Endodermal cell (in vitro differentiated cells): ENCODE measurements around the gene SPATA31A3. TPM values are rescaled to one million over a fixed set of nuclear protein-coding genes. Genes with fewer than 3 reads are reported as not detected.

Experiments
- total RNA-seq, 2 donors: library from RNA; stranded (reverse); fragmentation: NEBNext Ultra II Directional in 1 of 2; extraction: Animal tissue kit (Norgen Biotek cat#: 25700) in 1 of 2; gene quantifications; 2 replicates in 1 of 2; 3 replicates in 1 of 2; pipeline ENCODE4 v1.2.1, GENCODE V29; 2021

The SPATA31A3 gene
- total RNA-seq, 2 donors from 2014 or later, result not detected

Other genes starting within 250 kb of the SPATA31A3 start
- 1 to 10 TPM; 4.0 to 7.9 TPM for gene ZNF658, start 91.8 kb downstream of the SPATA31A3 start, total RNA-seq